GM19035 (cell line): ENCODE measurements around the gene EXOC4.

Experiments
- ATAC-seq: cut with Tn5 transposase; IDR thresholded peaks from one replicate; pipeline ENCODE4 v1.9.1; 2021; ENCODE audit not compliant: unreplicated experiment

Gene EXOC4

DNA sequence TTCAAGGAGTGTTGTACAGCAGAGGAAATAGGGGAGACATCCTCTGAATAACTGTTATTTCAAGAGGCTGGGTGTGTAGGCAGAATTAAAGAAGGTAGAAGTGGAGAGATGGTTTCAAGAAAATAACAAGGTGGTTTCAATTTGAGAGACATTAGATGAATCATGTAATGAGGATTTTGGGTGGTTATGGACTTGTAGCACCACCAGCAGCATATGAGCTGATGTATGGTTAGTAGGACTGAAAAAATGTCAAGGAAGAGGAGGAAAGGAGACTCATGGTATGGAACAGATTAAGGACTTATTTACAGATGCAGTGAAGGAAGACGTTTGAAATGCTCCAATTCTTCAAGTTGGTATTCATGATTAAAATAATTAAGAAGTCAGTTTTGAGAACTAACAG lies 166.2 kb downstream of the EXOC4 start:
- no peak for ATAC-seq

DNA sequence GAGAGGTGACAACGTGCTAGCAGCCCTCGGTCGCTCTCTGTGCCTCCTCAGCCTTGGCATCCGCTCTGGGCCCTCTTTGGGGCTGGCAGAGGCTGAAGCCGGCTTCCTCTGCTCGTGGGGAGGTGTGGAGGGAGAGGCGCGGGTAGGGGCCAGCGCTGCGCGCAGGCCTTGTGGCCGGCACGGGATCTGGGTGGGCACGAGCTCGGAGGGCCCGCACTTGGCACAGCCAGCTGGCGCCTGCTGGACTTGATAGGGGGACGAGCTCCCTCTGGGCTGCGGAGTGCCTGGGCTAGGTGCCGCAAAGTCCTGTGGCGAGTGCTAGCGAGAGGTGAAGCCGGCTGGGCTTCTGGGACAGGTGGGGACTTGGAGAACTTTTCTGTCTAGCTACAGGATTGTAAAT lies 170.7 kb downstream of the EXOC4 start:
- ATAC-seq, result no peak

DNA sequence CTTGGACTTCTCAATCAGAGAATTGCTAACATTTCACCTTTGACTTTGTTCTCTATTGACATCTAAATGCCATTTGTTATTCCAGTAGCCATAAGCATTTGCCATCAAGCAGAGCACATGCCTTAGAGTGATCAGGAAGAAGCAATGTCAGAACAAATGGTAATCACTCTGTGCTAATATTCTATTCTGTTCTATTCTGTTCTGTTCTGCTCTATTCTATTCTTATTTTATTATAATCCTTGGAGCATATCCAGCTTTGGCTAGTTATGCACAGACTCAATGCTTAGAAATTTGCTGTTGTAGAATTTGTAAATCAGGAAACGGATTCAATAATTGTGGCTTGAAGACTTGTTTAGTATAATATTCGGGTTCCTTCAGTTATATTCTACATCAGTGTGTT lies 175.4 kb downstream of the EXOC4 start:
- no peak for ATAC-seq

DNA sequence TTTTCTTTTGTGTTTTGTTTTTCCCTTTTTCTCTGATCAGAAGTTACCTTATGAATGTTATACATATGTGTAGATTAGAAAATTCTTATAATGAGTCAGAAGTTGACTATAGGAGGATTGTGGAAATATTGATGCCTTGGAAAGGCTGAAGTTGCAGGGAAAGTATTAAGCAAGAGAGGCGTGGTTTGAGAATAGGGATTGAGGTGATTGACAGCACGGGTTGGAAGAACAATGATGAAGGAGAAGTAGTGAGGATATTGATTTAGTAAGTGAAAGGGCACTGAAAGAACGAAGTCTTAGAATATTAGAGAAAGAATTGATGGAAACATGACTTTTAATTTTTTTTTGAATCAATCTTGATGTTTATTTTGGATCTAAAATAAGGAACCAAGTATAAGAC lies 176.0 kb downstream of the EXOC4 start:
- no peak for ATAC-seq

DNA sequence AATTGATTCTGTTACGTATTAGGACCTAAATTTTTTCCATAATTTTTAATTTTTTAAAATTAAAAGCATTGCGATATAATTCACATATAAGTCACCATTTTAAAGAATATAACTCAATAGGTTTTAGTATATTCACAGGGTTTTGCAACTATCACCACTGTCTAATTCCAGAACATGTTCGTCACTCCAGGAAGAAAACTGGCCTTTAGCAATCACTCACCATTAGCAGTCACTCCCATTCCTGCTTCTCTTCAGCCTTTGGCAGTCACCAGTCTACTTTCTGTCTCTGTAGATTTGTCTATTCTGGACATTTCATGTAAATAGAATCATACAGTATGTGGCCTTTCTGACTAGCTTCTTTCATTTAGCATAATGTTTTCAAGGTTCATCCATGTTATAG lies 176.5 kb downstream of the EXOC4 start:
- ATAC-seq, result no peak

DNA sequence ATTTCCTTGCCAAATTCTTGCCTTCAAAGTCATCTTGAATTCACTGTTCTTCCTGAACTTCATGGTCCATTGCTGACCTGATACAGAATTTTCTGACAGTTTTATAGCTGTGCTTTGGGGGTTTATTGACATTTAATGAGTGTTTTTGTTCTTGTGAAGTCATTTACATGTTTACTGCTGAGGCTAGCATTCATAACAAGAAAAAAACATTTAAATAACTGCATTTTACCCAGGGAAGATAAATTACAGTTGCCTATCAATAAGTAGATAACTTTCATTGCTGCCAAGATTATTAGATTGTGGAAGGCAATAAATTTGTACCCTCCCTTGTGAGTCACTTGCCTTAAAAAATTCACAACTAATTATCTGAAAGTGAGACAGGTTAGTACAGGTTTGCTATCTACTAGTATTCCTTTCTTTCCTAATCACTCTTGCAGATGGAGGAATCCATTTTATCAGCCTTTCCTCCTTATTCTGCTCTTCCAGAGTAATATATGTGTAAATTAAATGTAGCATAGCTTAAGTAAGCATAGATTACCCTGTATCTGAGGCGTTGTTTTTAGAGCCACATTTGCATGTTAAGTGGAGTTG lies 178.4 kb downstream of the EXOC4 start:
- ATAC-seq, result no peak

- ATAC-seq, result no peak
Measured at GRCh38 chr7:133433165-133433812, 180.4 kb downstream of the EXOC4 start.

DNA sequence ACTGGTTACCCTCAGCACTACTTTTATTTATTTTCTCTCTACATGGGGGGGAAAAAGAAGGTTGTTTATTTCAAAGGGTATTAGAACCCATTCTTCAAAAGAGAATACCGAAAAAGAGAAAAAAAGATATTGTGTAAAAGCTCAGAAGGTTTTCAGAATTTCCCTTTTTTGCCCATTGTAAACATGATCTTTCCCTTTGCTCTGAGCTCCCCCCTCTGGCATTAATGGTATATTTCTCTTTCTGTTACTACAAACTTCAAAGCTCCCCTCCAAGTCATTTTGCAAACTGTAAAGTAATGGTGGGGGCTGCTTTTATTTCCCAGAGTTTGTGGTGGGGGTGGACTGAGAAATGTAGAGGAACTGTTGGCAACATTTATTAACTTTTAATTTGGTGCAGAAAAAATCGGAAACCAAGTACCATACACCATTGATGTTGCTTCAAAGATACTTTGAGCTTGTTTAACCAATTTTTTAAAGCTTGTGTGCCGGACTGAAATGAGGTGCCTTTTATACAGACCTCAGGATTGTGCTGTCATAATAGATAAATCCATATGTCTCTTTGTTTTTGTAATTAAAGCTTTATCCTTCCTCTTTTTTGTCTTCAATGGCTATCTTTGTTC lies 181.5 kb downstream of the EXOC4 start:
- ATAC-seq, result no peak

- ATAC-seq, result no peak
Measured at GRCh38 chr7:133436014-133436428, 183.1 kb downstream of the EXOC4 start.

DNA sequence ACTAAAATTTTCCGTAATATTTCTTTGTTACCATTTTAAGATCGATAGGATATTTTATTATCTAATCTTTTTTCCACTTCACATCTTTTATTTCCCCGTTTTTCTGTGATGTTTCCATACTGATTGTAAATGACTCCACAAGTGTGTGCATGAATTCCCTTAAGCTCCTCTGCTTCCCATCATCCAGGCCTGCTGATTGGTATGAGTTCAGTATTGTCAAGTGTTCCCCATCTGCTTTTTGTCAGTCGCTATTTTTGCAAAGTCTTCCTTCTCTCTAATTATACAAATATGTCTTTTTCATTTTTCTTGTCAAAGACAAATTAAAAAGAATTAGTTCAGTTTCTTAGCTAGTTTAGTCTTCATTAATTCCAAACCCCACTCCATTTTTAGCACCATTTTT lies 184.7 kb downstream of the EXOC4 start:
- ATAC-seq, result no peak

DNA sequence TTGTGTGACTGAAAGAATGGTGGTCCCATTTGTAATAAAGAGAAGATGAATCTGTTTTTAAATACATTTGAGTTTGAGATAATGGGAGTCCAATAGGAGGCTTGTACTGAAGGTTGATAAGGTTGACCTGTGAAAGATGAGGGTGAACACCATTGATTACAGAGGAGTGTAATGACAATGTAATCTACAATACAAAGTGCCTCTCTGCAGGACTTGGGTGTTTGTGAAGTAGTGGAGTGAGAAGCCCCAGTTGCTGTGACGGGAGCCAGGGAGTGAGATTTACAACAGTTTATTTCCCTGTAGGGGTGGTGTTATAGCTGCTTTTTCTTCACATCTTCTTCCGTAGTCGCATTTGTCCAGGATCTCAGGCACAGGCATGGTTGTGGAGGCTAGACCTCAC lies 189.9 kb downstream of the EXOC4 start:
- no peak for ATAC-seq

- no peak for ATAC-seq
Measured at GRCh38 chr7:133445617-133446016, 192.7 kb downstream of the EXOC4 start.

DNA sequence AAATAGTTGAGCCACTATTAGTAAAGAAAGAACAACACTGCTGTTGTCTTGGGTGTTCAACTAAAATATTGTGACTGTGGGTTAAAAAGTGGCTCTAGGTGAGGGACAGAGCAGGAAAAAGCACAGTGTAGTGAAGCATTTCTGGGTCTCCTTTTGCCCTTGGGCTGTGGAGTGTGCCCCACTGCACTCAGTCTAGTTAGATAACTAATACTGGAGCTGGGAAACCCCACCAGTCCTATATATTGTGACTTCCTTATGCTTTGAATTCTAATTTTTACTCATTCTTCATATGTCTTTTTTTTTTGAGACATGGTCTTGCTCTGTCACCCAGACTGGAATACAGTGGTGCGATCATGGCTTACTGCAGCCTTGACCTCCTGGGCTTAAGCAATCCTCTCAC lies 195.1 kb downstream of the EXOC4 start:
- no peak for ATAC-seq

GRCh38 chr7:133452577-133452976 lies 199.7 kb downstream of the EXOC4 start:
- ATAC-seq, result no peak

DNA sequence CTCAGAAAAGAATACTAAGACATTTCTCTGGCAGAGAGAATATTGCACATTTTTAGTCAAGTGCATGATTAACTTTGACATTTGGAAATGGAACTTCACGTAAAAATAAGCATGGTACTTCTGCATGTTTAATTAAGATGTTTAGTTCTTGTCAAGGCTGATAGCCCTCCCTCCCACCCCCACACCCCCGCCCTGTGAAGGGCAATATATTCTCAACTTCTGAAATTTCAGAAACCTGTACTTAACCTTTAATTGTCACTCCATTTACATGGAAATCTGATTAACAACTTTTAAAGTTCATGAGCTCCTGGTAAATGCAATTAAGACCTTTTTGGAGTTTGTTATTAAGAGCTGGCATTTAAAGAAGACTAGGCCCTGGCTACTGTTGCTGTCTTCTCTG lies 205.8 kb downstream of the EXOC4 start:
- ATAC-seq, result no peak

DNA sequence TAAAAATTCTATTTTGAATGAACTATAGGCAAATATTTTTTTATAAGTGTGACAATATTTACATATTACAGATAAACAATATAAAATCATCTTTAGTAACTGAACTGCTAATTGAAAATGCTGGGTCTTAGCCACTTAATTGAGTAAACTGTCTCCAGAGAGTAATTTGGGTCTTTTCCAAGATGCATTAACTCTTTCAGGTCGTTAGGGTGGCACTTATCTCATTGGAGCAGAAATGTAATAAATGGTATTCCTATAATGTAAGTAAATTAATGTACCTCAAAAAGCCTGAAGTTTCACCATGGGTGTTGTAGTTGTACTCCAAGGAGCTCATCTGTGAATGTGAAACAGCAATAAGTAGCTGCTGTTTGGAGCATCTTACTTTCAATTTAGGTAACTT lies 208.5 kb downstream of the EXOC4 start:
- ATAC-seq, result no peak

DNA sequence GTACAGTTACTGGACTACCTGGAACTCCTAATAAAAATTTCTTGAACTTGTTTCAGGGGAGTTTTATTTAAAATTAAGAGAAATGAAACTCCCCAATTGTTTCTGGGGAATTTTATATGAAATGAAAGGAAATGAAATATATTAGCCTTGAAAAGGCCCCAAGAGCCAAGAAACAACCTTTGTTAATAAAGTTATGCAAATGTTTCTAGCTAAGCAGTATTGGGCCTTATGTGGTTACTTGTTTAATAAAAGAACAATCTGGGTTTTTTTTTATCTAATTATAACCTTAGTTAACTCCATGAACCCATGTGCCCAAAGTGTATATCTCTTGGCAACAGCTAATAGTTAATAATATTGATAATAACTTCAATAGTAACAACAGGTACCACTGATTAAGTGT lies 222.8 kb downstream of the EXOC4 start:
- ATAC-seq, result no peak

GRCh38 chr7:133477791-133478190 lies 224.9 kb downstream of the EXOC4 start:
- no peak for ATAC-seq

DNA sequence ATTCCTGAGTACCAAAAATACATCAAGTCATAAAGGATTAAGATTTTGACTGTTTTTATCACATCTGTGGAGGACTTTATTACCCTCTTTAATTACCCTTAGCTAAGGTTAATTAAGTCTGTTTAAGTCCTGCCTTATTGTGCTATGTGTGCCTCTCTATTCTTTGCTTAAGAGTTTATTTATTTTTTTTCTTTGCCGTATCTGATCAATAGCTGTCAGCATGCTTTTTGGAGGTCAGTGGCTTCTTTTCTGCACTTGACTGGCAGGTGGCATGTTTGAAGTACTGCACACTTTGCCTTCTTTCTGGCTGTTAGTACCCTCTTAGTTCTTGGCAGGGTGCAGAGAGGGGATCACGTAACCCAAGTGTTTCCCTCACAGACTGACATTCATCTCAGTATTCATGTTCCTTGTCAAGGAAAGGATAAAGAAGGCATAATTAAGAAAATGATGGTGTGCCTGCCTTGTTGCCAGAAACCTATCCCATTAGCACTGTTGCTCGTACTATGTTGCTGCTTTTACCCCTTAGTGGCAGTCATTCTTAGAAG lies 225.8 kb downstream of the EXOC4 start:
- no peak for ATAC-seq

- ATAC-seq, result no peak
Measured at GRCh38 chr7:133479456-133480065, 226.7 kb downstream of the EXOC4 start.

DNA sequence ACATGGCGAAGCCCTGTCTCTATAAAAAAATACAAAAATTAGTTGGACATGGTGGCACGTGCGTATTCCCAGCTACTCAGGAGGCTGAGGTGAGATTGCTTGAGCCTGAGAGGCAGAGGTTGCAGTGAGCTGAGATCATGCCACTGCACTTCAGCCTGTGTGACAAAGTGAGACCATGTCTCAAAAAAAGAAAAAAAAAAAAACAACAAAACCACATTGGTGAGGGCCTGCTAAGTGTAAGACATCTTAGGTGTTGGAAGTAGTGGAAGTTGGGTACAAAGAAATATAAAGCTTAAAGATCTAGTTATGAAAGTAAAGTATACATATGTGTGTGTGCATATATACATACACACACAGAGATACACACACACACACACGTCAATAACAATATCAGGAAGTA lies 228.0 kb downstream of the EXOC4 start:
- ATAC-seq, result no peak

- ATAC-seq, result no peak
Measured at GRCh38 chr7:133481676-133482075, 228.8 kb downstream of the EXOC4 start.
